ENCODE data around the gene FYN. TPM values are rescaled to one million over a fixed set of nuclear protein-coding genes. Genes with fewer than 3 reads are reported as not detected.

The FYN gene
- total RNA-seq, 2 donors from 2014 or later, result 55.5 to 72.5 TPM

GRCh38 chr6:111701146-111701545, 172.1 kb downstream of the FYN start:
- DNase-seq (ENCODE audit: low spot score) (no peak), ATAC-seq (ENCODE audit: insufficient number of reproducible peaks, low FRiP score, low read depth) (no peak)
- Histone ChIP-seq H3K4me1 (ENCODE audit: control insufficient read depth in 1 of 2, low read depth in 2 of 2) (no peaks in the 10 kb centered on the region), H3K4me3 (no peak overlapping the region), H3K27ac (no peak overlapping the region), H3K36me3 (no peaks in the 10 kb centered on the region), H3K9me3 (no peaks in the 10 kb centered on the region), H3K27me3 (replicated peaks; ENCODE audit: insufficient read depth) (no peaks in the 10 kb centered on the region)
- TF ChIP-seq, protein P1, sequence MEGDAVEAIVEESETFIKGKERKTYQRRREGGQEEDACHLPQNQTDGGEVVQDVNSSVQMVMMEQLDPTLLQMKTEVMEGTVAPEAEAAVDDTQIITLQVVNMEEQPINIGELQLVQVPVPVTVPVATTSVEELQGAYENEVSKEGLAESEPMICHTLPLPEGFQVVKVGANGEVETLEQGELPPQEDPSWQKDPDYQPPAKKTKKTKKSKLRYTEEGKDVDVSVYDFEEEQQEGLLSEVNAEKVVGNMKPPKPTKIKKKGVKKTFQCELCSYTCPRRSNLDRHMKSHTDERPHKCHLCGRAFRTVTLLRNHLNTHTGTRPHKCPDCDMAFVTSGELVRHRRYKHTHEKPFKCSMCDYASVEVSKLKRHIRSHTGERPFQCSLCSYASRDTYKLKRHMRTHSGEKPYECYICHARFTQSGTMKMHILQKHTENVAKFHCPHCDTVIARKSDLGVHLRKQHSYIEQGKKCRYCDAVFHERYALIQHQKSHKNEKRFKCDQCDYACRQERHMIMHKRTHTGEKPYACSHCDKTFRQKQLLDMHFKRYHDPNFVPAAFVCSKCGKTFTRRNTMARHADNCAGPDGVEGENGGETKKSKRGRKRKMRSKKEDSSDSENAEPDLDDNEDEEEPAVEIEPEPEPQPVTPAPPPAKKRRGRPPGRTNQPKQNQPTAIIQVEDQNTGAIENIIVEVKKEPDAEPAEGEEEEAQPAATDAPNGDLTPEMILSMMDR (IDR thresholded peaks at IDR 0.05), result no peak

GRCh38 chr6:111700135-111700690, 173.0 kb downstream of the FYN start:
- Histone ChIP-seq H3K27ac (no peak overlapping the region), H3K4me3 (no peak overlapping the region), H3K27me3 (replicated peaks; ENCODE audit: insufficient read depth) (no peaks in the 10 kb centered on the region), H3K36me3 (no peaks in the 10 kb centered on the region), H3K4me1 (ENCODE audit: control insufficient read depth in 1 of 2, low read depth in 2 of 2) (no peaks in the 10 kb centered on the region), H3K9me3 (no peaks in the 10 kb centered on the region)
- TF ChIP-seq, protein P1 (IDR thresholded peaks at IDR 0.05), result no peak
- no peak for ATAC-seq (ENCODE audit: insufficient number of reproducible peaks, low FRiP score, low read depth)
- DNase-seq (ENCODE audit: low spot score), result no peak

- DNase-seq (ENCODE audit: low spot score) (no peak), ATAC-seq (ENCODE audit: insufficient number of reproducible peaks, low FRiP score, low read depth) (no peak)
- Histone ChIP-seq H3K4me1 (ENCODE audit: control insufficient read depth in 1 of 2, low read depth in 2 of 2) (no peaks in the 10 kb centered on the region), H3K9me3 (no peaks in the 10 kb centered on the region), H3K27ac (no peak overlapping the region), H3K4me3 (no peak overlapping the region), H3K36me3 (no peaks in the 10 kb centered on the region), H3K27me3 (replicated peaks; ENCODE audit: insufficient read depth) (no peaks in the 10 kb centered on the region)
- TF ChIP-seq, protein P1 (IDR thresholded peaks at IDR 0.05), result no peak
These were observed 174.1 kb downstream of the FYN start for GRCh38 chr6:111699123-111699522.

DNA sequence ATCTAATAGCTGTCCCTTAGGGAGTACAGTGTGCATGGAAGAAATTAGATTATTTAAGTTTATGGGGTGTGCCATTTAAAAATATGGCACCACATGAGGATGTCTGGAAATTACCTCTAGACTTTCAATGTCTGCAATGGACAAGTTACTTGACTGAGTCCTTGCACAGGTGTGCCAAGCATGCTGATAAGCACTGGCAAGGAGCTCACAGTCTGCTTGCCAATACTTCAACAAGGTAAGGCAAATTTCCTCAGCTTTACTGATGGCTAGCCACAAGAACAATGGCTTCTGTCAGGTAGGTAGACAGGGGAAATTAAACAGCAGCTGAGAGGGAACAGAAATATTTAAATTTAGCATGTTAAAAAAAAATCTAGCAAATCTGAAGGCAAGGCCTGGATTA, 176.4 kb downstream of the FYN start:
- Histone ChIP-seq H3K27me3 (replicated peaks; ENCODE audit: insufficient read depth) (no peaks in the 10 kb centered on the region), H3K27ac (no peak overlapping the region), H3K4me1 (ENCODE audit: control insufficient read depth in 1 of 2, low read depth in 2 of 2) (peaks cover 0 to 16% of the 10 kb centered on the region in 2 donors), H3K4me3 (no peak overlapping the region), H3K36me3 (no peaks in the 10 kb centered on the region), H3K9me3 (no peaks in the 10 kb centered on the region)
- DNase-seq (ENCODE audit: low spot score) (no peak), ATAC-seq (ENCODE audit: insufficient number of reproducible peaks, low FRiP score, low read depth) (no peak)
- TF ChIP-seq, protein P1 (IDR thresholded peaks at IDR 0.05), result no peak

DNA sequence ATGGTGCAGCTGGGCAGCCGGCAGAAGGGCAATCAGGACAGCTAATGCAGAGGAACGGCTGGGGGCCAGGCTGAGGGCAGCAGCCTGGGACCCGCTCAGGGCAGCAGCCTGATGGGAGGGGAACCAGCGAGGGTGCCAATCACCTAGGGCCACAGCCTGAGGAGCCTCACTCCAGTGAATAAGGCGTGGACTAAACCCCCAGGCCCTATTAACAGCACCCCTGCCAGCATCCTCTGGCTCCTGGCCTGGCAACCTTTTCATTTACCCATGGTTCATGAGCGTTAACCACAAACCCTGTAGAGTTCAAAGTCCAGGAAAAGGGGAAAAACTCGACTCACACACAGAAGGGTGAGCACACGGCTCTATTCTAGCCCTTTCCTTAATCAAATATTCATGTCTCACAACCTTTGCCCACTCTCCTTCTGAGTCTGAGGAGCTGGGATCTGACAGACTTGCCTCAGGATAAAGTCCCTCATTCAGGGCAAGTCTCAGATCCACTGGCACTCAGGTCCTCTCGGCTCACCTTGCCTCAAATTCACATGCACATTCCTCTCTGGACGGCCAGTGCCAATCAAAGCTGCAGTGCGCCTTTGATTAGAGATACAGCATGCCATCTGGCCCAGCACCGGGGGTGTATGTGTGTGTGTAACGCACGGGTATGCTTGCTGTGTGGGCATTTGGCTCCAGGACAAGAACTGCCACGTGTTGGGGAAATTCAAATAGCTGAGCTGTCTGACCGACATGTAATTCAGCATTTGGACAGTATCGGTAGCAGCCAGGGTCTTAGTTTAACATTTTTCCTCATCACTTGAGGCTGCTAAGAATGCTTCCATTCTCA, 180.7 kb downstream of the FYN start:
- no peaks in the 10 kb centered on the region for H3K36me3 ChIP-seq
- no peak overlapping the region for H3K27ac ChIP-seq
- H3K9me3 ChIP-seq, result no peaks in the 10 kb centered on the region
- DNase-seq (ENCODE audit: low spot score), result no peak
- H3K4me1 ChIP-seq (ENCODE audit: control insufficient read depth in 1 of 2, low read depth in 2 of 2), result peaks cover 0 to 20% of the 10 kb centered on the region in 2 donors
- no peak overlapping the region for H3K4me3 ChIP-seq
- ATAC-seq (ENCODE audit: insufficient number of reproducible peaks, low FRiP score, low read depth), result no peak
- TF ChIP-seq, protein P1 (IDR thresholded peaks at IDR 0.05), result no peak
- no peaks in the 10 kb centered on the region for H3K27me3 ChIP-seq (replicated peaks; ENCODE audit: insufficient read depth)

All from thoracic aorta (tissue), 2 donors.